Memory B cell (primary cell): Measurements from ENCODE around the gene OBP2B.
A peak's percentile ranks its signal among the peaks of the same experiment; 100 is the strongest.

Experiments used
- ATAC-seq: fragments of 150-1000 bp; cut with Tn5 transposase; 2 replicates; pipeline ENCODE4 v1.10.0; 2021; ENCODE audit warnings: low read depth, mild to moderate bottlenecking, moderate library complexity
- DNase-seq, 2 donors: peaks; one replicate each; pipeline ENCODE4 v3.0.0; 2022; ENCODE audit warnings: low spot score in 2 of 2
- H3K27ac Mint-ChIP-seq: one replicate; pipeline ENCODE4 v1.8.0; 2022; ENCODE audit warnings: mild to moderate bottlenecking, moderate library complexity, mixed read lengths
- H3K27me3 Mint-ChIP-seq: one replicate; pipeline ENCODE4 v1.8.0; 2022; ENCODE audit warnings: mixed read lengths
- H3K36me3 Mint-ChIP-seq: one replicate; pipeline ENCODE4 v1.8.0; 2022; ENCODE audit warnings: mild to moderate bottlenecking, mixed read lengths
- H3K4me1 Mint-ChIP-seq: one replicate; pipeline ENCODE4 v1.8.0; 2022; ENCODE audit warnings: mixed read lengths
- H3K4me3 Mint-ChIP-seq: one replicate; pipeline ENCODE4 v1.8.0; 2022; ENCODE audit warnings: mild to moderate bottlenecking, moderate library complexity, mixed read lengths
- H3K9me3 Mint-ChIP-seq: one replicate; pipeline ENCODE4 v1.8.0; 2022; ENCODE audit warnings: mixed read lengths

Gene OBP2B

DNA sequence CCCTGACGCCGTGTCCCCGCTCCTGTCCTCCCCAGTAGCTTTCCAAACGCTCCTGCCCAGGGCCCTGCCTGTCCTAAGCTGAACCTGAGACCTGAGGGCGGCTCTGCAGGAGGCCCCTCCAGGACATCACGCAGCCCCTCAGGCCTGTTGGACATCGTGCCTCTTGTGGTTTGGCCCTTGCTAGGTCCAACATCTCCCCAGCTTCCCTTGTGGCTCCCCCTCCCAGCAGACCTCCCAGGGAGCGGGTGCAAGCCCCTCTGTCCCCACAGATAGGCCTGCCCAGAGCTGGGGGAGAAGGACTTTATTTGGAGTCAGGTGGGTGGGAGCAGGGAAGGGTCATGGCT lies 4.1 kb downstream of the OBP2B start:
- Mint-ChIP-seq H3K9me3 (peaks cover 2% of the 10 kb centered on the region), H3K4me1 (no peaks in the 10 kb centered on the region), H3K4me3 (no peak overlapping the region), H3K27me3 (peaks cover 19% of the 10 kb centered on the region), H3K36me3 (no peaks in the 10 kb centered on the region), H3K27ac (no peak overlapping the region)
- no peak for DNase-seq
- no peak for ATAC-seq

DNA sequence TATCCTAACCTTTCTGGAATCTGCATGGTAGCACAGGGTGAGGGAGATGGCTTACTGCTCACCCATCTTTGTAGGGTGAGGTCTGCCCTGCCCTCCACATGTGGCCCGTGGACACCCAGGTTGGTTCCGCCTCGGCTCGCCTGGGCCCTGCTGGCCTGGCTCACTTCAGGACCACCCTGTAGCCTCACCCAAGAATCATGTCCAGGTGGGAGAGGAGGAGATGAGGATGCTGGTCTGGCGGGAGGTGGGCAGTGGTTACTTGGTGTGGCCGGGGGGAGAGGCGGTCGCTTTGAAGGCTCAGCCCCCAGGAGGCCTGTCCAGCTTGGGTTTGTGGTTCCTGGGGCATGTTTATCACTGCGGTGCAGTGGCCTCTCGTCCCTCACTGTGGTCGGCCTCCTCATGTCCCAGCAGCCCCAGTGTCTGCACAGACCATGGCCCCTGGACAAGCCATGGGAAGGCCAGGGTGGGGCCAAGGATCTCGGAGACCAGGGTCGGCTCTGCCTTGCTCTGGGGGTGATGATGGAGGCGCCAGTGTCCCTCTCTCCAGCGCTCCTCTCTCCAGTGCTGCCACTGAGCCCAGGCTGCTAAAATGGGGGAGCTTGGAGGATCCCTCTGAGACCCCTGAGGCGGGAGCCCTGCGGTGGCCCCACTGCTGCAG lies 4.6 kb downstream of the OBP2B start:
- Mint-ChIP-seq H3K27me3 (peaks cover 17% of the 10 kb centered on the region), H3K4me3 (no peak overlapping the region), H3K27ac (no peak overlapping the region)

DNA sequence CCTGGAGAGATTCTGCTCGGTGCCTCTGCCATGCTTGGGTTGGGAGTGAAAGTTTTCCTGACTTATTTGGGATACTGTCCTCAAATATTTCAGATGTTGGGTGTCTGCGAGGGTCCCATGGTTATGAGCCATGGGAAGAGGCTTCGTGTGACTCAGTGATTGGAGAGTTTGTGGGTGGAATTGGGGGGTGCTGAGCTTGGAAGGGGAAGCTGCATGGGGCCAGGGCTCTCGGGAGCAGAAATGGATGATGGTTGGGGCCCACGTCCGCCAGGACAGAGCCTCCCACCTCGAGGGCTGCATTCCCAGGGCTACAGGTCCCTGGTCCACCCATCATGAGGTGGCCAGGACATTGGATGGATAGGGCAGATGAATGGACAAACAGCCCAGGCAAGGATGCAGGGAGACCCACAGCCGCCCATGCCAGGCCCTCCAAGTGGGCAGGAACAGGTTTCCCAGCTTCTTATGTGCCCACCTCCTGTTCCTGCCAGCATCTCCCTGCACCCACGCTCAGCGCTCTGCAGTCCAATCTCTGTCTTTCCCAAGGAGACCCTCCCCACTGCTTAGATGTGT lies 5.5 kb downstream of the OBP2B start:
- H3K27ac Mint-ChIP-seq = no peak overlapping the region

More for the DNA sequence above, 4.6 kb downstream of the OBP2B start:
- ATAC-seq (no peak), DNase-seq (no peak)
- no peaks in the 10 kb centered on the region for H3K36me3 Mint-ChIP-seq
- H3K9me3 Mint-ChIP-seq = peaks cover 2% of the 10 kb centered on the region
- H3K4me1 Mint-ChIP-seq = no peaks in the 10 kb centered on the region

DNA sequence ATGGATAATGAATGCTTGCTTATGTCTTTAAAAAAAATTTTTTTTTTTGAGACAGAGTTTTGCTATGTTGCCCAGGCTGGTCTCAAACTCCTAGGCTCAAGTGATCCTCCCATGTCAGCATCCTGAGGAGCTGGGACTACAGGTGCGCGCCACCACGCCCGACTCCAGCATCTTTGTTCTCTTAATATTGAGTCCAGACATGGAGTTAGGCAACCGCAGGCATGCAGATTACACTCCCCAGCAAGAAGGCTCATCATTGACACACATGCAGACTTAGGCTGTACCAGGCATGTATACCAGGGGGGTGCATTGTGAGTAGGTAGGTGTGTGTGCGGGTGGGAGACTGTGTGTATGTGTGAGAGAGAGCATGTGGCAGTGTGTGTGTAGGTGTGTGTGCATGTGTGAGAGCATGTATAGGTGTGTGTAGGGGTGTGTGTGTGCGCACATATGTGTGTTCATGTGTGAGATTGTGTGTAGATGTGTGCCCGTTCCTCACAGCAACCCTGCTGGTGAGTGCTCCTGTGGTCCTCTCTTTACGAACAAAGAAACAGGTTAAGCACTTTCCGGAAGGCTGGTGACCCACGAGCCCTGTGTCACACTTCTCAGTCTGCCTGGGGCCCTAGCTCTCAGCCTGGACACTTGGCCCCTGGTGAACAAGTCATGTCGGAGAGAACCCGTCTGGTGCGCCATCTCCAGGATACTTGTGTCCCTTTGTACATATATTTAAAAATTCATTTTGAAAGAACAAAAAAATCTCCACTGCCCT lies 6.2 kb downstream of the OBP2B start:
- Mint-ChIP-seq H3K36me3 (no peaks in the 10 kb centered on the region), H3K9me3 (peaks cover 4% of the 10 kb centered on the region), H3K27ac (no peak overlapping the region), H3K27me3 (peaks cover 20% of the 10 kb centered on the region), H3K4me3 (no peak overlapping the region), H3K4me1 (no peaks in the 10 kb centered on the region)
- DNase-seq (no peak), ATAC-seq (no peak)

More for the DNA sequence above, 5.5 kb downstream of the OBP2B start:
- H3K9me3 Mint-ChIP-seq = peaks cover 4% of the 10 kb centered on the region
- no peak overlapping the region for H3K4me3 Mint-ChIP-seq
- H3K27me3 Mint-ChIP-seq = peaks cover 20% of the 10 kb centered on the region
- no peaks in the 10 kb centered on the region for H3K36me3 Mint-ChIP-seq
- H3K4me1 Mint-ChIP-seq = no peaks in the 10 kb centered on the region
- DNase-seq (no peak), ATAC-seq (no peak)

DNA sequence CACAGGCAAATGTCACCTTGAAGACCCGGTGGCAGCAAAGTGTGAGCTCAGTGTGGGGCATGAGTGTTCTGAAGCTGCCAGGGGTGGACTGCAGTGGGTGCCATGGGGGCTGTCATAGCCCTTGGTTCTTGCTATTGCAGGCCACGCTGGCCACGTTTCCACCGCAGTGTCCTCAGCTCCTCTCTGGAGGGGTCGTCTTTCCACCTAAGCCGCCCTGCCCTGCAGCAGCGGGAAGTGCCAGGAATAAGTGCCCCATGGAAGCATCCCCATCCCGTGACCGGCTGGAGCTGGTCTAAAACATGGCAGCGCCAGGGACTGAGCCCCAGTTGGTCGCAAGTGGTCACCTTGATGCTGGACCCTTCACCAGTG lies 6.9 kb downstream of the OBP2B start:
- ATAC-seq (no peak), DNase-seq (no peak)
- no peak overlapping the region for H3K27ac Mint-ChIP-seq
- peaks cover 4% of the 10 kb centered on the region for H3K9me3 Mint-ChIP-seq
- no peak overlapping the region for H3K4me3 Mint-ChIP-seq
- H3K27me3 Mint-ChIP-seq = peaks cover 15% of the 10 kb centered on the region
- no peaks in the 10 kb centered on the region for H3K36me3 Mint-ChIP-seq
- no peaks in the 10 kb centered on the region for H3K4me1 Mint-ChIP-seq

DNA sequence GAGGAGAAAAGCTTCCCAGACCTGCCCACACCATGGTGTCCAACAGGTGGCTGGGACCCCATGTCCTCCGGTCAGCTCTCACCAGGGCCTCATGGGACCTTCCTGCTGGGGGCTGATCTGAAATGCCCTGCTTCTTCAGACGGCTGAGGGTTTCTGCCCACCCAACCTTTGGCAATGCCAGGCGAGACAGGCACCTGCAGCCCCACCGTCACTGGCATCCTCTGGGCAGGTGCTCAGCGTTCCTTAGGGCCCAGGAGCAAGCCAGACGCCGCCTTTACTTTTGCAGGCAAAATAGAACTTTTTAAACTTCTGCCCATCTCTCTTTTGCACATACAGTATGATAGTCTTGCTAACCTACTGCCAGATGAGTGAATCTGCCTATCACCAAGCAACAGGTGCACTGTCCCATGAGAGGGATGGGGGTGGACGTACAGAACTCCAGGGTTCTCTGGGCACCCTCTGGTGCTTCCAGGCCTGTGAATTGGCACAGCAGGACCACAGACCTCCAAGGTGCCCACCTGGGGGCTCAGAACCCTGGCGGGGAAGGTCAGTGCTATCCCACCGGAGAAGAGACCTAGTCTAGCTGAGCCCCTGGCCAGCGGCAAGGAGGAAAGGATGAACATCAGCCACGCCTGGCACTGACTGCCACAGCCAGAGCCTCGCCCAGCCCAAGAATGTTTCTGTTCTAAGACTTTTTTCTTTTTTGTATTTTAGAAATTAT lies 7.5 kb downstream of the OBP2B start:
- Mint-ChIP-seq H3K36me3 (no peaks in the 10 kb centered on the region), H3K27me3 (peaks cover 15% of the 10 kb centered on the region), H3K27ac (no peak overlapping the region), H3K4me1 (no peaks in the 10 kb centered on the region), H3K4me3 (no peak overlapping the region), H3K9me3 (peaks cover 4% of the 10 kb centered on the region)
- DNase-seq (no peak), ATAC-seq (no peak)

DNA sequence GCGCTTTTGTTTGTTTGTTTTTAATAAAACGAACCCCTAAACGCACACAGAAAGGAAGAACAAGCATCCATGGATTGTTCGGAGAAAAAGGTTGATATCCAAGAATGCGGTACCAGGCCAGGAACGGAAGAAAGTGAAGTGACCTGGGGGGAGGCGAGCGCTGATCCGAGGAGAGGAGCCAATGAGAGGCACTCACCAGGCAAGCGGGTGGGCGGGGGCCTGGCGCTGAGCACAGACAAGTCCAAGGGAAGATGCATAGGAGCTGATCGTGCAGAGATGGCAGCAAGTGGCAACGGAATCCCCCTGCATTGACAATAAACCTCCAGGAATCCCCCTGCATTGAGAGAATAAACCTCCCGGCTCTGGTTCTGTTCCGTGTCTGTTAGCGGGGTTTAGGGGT lies 8.4 kb downstream of the OBP2B start:
- Mint-ChIP-seq H3K4me3 (no peak overlapping the region), H3K4me1 (no peaks in the 10 kb centered on the region), H3K36me3 (no peaks in the 10 kb centered on the region), H3K27me3 (peaks cover 13% of the 10 kb centered on the region), H3K9me3 (peaks cover 4% of the 10 kb centered on the region), H3K27ac (no peak overlapping the region)
- ATAC-seq = no peak
- DNase-seq = no peak

DNA sequence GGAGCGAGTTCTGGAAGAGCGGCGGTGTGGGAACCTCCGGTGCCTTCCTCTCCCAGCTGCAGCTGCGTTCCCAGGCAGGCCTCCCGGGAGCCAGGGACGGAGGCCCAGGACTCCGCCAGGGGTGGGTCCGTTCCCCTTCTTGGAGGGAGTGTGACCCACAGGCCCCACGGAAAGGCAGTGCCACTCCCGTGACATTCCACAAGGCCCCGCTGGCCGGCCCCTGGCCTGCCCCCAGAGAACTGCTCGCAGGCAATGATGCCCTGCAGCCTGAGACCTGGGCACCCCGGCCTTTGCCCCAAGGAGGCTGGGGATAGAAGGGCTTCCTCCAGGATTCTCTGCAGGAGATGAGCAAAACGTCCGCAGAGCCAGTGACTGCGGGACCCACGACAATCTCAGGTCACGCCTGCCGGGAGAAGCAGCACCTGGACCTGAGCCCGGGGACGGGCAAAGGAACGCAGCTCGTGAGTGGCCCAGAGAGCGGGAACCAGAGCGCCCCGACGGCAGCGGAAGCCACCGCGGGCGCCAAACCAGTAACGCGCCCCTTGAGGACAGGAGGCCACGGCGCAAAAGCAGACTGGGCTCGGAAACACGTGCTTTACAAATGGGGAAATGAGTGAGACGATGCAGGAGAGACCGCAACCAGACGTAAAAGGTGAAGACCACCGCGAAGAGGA lies 9.3 kb downstream of the OBP2B start:
- H3K27me3 Mint-ChIP-seq = peaks cover 17% of the 10 kb centered on the region
- H3K36me3 Mint-ChIP-seq = no peaks in the 10 kb centered on the region
- peak overlapping the region; percentile 64 for H3K4me3 Mint-ChIP-seq
- H3K27ac Mint-ChIP-seq = no peak overlapping the region
- DNase-seq (peak in 1 of 2 donors; percentile 29), ATAC-seq (peak; percentile 90)
- no peaks in the 10 kb centered on the region for H3K4me1 Mint-ChIP-seq
- H3K9me3 Mint-ChIP-seq = peaks cover 4% of the 10 kb centered on the region

DNA sequence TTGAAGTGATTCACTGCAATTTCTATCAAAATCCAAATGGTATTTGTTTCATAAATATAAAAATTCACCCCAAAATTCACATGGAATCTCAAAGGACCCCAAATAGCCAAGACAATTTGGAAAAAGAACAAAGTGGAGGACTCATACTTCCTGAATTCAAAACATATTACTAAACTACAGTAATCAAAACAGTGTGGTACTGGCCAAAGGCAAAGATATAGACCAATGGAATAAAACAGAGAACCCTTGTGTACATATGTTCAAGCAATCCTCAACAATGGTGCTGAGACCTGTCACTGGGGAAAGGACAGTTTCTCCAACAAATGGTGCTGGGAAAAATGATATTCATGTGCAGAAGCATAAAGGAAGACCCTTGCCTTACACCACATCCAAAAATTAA lies 14.0 kb downstream of the OBP2B start:
- Mint-ChIP-seq H3K9me3 (peaks cover 2% of the 10 kb centered on the region), H3K27me3 (peaks cover 16% of the 10 kb centered on the region), H3K36me3 (no peaks in the 10 kb centered on the region), H3K4me3 (no peak overlapping the region), H3K4me1 (no peaks in the 10 kb centered on the region), H3K27ac (no peak overlapping the region)
- no peak for ATAC-seq
- no peak for DNase-seq

DNA sequence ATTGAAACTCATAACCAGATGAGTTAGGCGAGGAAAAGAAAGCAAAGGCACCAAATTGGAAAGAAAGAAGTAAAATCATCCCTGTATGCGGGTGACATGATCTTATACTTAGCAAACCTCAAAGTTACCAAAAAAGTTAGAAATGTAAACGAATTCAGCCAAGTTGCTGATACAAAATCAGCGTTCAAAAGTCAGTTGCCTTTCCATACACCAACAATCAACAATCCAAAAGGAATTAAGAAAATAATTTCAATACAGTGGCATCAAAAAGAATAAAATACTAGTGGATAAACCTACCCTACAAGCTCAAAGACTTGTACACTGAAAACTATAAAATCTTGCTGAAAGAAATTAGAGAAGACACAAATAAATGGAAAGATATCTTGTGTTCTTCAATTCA lies 14.5 kb downstream of the OBP2B start:
- H3K27me3 Mint-ChIP-seq = peaks cover 14% of the 10 kb centered on the region
- H3K4me1 Mint-ChIP-seq = no peaks in the 10 kb centered on the region
- ATAC-seq = no peak
- H3K36me3 Mint-ChIP-seq = no peaks in the 10 kb centered on the region
- peaks cover 2% of the 10 kb centered on the region for H3K9me3 Mint-ChIP-seq
- H3K27ac Mint-ChIP-seq = no peak overlapping the region
- no peak for DNase-seq
- H3K4me3 Mint-ChIP-seq = no peak overlapping the region

DNA sequence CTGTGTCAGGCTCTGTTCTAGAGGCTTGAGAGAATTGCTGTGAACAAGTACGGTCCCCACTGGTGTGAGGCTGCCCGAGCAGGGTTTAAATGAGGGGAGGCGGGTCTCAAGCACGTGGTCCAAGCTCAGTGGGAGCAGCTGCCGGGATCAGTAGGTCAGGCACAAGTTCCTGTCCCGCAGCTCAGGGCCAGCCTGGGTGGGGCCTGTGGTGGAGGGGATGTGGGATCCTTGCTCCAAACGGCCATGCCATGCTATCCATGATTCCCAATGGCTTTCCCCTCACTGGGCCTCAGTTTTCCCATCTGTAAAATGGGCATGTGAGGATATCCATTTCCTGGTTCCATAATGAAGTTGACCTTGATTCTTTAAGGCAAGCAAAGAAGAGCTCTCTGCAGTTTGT lies 17.1 kb downstream of the OBP2B start:
- no peak overlapping the region for H3K27ac Mint-ChIP-seq
- DNase-seq (no peak), ATAC-seq (no peak)
- no peaks in the 10 kb centered on the region for H3K9me3 Mint-ChIP-seq
- H3K4me3 Mint-ChIP-seq = no peak overlapping the region
- H3K27me3 Mint-ChIP-seq = peaks cover 14% of the 10 kb centered on the region
- no peaks in the 10 kb centered on the region for H3K4me1 Mint-ChIP-seq
- no peaks in the 10 kb centered on the region for H3K36me3 Mint-ChIP-seq

DNA sequence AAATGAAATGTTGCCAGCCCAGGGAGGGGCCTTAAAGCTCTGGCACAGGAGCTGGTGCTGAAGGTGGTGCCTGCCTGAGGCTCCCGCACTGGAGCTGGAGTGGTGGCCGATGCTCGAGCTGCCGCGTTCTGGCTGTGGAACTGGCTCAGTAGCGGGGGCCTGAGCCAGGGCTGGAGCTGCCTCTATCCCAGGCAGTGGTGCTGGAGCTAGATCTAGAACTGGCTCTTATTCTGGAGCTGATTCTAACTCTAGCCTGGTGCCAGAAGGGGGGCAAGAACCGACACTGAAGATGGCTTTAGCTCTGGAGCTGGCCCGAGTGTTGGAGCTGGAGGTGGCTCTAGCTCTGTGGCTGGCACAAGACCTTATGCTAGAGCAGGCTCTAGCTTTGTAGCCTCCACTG lies 19.2 kb downstream of the OBP2B start:
- Mint-ChIP-seq H3K4me1 (peaks cover 8% of the 10 kb centered on the region), H3K4me3 (no peak overlapping the region), H3K27ac (no peak overlapping the region), H3K36me3 (no peaks in the 10 kb centered on the region), H3K27me3 (peaks cover 15% of the 10 kb centered on the region), H3K9me3 (no peaks in the 10 kb centered on the region)
- no peak for DNase-seq
- no peak for ATAC-seq

DNA sequence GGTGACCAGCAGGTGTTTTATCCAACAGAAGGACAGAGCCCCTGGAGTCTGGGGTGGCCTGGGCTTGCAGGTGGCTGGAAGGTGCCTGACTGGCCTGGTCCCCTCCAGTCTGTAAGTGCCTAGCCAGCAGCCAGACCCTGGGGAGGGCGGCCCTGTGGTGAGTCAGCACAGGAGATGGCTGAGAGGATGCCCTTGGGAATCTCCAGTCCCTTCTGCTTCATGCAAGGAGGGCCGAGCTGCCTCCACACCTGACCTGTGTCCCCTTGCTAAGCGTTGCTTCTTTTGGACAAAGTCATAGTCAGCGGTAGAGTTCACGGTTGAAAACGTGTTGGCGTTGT lies 20.2 kb downstream of the OBP2B start:
- no peak for DNase-seq
- no peaks in the 10 kb centered on the region for H3K36me3 Mint-ChIP-seq
- no peaks in the 10 kb centered on the region for H3K9me3 Mint-ChIP-seq
- peaks cover 8% of the 10 kb centered on the region for H3K4me1 Mint-ChIP-seq
- no peak for ATAC-seq
- peaks cover 11% of the 10 kb centered on the region for H3K27me3 Mint-ChIP-seq
- no peak overlapping the region for H3K4me3 Mint-ChIP-seq
- H3K27ac Mint-ChIP-seq = no peak overlapping the region
